Epithelial cell of proximal tubule (primary cell): ENCODE measurements around the gene C11orf52. TPM values are rescaled to one million over a fixed set of nuclear protein-coding genes. Genes with fewer than 3 reads are reported as not detected.

Source experiments
- DNase-seq: peaks from one replicate; pipeline ENCODE4 v3.0.0-alpha.2; 2011; ENCODE audit warnings: low read depth
- H3K4me3 ChIP-seq: 2 replicates; pipeline ENCODE4 v1.5.1; 2011; ENCODE audit warnings: low read depth, mild to moderate bottlenecking, low read length
- CTCF ChIP-seq: conservative IDR thresholded peaks from 2 replicates; pipeline ENCODE4 v1.5.1; 2012; ENCODE audit warnings: low read depth, mild to moderate bottlenecking, low read length
- total RNA-seq: library from RNA; depleted of rRNA; stranded (reverse); fragments of >200 nt; gene quantifications from 2 replicates; pipeline ENCODE4 v1.2.3, GENCODE V29; 2015

C11orf52 gene
- total RNA-seq, 1 donor from 2014 or later, result 4.0 TPM

- no peak overlapping the region for H3K4me3 ChIP-seq
- DNase-seq, result no peak
- TF ChIP-seq CTCF, result no peak
Measured at GRCh38 chr11:111906680-111907079, 12.0 kb upstream of the C11orf52 start.

- TF ChIP-seq CTCF, result no peak
- peak overlapping the region; percentile 67 for H3K4me3 ChIP-seq
- no peak for DNase-seq
Measured at GRCh38 chr11:111908639-111909305, 9.9 kb upstream of the C11orf52 start.

DNA sequence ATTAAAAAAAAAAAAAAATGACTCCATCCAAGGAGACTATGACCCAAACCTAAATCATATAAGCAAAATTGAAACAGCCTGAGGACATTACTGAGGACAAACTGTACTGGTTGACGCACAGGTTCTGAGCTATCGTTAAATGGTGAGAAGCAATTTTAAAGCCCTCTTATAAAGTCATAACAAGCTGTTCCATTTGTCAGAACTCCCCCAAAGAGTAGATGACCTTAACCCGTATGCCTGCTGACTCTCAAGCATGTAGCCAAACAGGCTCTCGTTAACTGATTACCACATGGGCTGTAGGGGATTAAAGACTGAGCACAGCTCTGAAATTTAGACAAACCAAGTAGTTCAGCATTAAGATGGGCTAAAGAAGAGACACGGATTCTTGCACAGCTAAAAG is 9.3 kb upstream of the C11orf52 start:
- peak overlapping the region; percentile 67 for H3K4me3 ChIP-seq
- no peak for DNase-seq
- TF ChIP-seq CTCF, result no peak

- no peak for DNase-seq
- H3K4me3 ChIP-seq, result peak overlapping the region; percentile 67
- no peak for TF ChIP-seq CTCF
Measured at GRCh38 chr11:111910676-111911562, 7.8 kb upstream of the C11orf52 start.

DNA sequence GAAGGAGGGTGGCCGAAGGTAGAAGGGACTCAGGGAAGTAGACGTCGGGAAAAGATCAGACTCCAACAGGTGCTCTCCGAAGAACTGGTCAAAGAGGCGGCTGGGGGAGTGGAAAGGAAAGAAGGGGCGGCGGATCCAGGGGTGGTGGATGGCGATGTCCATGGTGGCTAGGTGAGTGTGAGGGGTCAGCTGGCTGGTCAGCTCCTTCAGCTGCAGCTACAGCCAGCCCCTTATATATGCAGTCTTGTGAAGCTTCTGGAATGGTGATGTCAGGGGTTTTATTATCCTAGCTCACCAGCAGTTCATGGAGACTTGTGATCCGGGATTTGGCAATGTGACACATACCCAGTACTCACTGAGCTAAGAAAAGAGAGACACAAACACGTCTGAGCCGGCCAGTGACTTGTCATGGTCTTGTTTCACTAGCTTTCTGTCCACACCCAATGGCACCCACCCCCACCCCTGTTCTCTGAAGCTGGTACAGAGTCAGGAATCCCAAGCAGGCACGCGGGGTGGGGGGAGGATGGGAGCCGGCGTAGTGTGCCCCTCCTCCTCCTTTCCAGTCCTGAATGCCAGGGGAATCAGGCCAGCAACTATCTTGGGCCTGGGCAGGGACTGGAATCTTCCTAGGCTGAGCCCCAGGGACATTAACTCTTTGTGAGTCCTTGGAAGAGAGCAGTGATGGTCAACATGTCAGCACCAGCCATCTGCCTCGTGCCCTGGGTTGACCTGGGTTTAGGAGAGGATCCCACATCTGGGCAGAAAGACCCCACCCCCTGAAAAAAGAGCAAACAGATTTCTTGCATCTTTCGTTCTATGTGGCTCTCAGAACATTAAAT is 6.9 kb upstream of the C11orf52 start, which contains the start of gene CRYAB:
Gene CRYAB, minus strand, starts transcription at position 208 of the 839 bp plus-strand sequence. Its CDS starts 46 bp downstream, at position 162.
- H3K4me3 ChIP-seq, result peak within 1 kb of the TSS; percentile 67
- no peak for TF ChIP-seq CTCF
- DNase-seq, result peak; percentile 100

DNA sequence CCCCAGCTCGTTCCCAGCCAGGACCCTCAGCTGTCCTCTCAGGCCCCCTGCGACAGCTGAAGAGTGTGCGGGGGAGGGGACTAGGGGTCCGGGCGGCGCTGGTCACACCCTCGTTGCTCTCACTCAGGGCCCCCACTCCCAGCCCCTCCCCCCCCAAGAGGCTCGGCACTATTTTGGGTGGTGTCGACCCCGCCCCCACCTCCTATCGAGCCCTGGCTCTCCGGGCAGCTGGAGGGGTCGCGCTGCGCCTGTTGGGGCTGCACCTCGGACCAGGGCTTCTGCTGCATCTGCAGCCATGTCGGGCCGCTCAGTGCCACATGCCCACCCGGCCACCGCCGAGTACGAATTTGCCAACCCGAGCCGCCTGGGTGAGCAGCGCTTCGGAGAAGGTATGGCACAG is 6.2 kb upstream of the C11orf52 start, which contains the start of gene HSPB2:
Gene HSPB2, plus strand, starts transcription at position 200 of the 400 bp plus-strand sequence. Its CDS starts 96 bp downstream, at position 296.
- TF ChIP-seq CTCF, result no peak
- no peak for DNase-seq
- H3K4me3 ChIP-seq, result peak within 1 kb of the TSS; percentile 67
